DND-41 (cell line): ENCODE measurements around the gene HSPBP1.
"Not testable (repeated sequence)": the region's sequence is repeated elsewhere in the genome, so short reads cannot be mapped to it uniquely, and the experiment has no call there.

Experiments used
- ATAC-seq: fragments of 200-7000 bp; cut with Tn5 transposase; 3 replicates; pipeline ENCODE4 v1.9.1; 2021; ENCODE audit warnings: low read depth; ENCODE audit not compliant: insufficient read depth
- DNase-seq: peaks from one replicate; pipeline ENCODE4 v3.0.0-alpha.2; 2020
- H2AFZ ChIP-seq: 2 replicates; pipeline ENCODE4 v1.6.0; 2012; ENCODE audit warnings: low read depth, low read length
- H3K27ac ChIP-seq: 2 replicates; pipeline ENCODE4 v1.5.1; 2012; ENCODE audit warnings: low read length, inconsistent platforms
- H3K27me3 ChIP-seq: fragments of 200-600 bp; sonication (generic); 2 replicates; pipeline ENCODE4 v1.6.0; 2012; ENCODE audit warnings: low read length, mild to moderate bottlenecking, inconsistent platforms; ENCODE audit not compliant: insufficient read depth, poor library complexity
- H3K36me3 ChIP-seq: 2 replicates; pipeline ENCODE4 v1.5.1; 2012; ENCODE audit warnings: low read length, inconsistent platforms; ENCODE audit not compliant: insufficient read depth
- H3K4me1 ChIP-seq: 2 replicates; pipeline ENCODE4 v1.5.1; 2012; ENCODE audit warnings: mild to moderate bottlenecking, low read length; ENCODE audit not compliant: insufficient read depth
- H3K4me2 ChIP-seq: 2 replicates; pipeline ENCODE4 v1.6.0; 2012; ENCODE audit warnings: mild to moderate bottlenecking, moderate library complexity, low read length, inconsistent platforms; ENCODE audit not compliant: insufficient read depth
- H3K4me3 ChIP-seq, 2 experiments: fragments of 200-600 bp in 1 of 2; shearing (Covaris generic) in 1 of 2; 2 replicates each; pipeline ENCODE4 v1.5.1; 2012 to 2016; ENCODE audit warnings: inconsistent platforms in 2 of 2, low read length in 2 of 2, mild to moderate bottlenecking in 2 of 2, low read depth in 1 of 2, moderate library complexity in 1 of 2
- H3K79me2 ChIP-seq: 2 replicates; pipeline ENCODE4 v1.6.0; 2012; ENCODE audit warnings: low read length, inconsistent platforms; ENCODE audit not compliant: insufficient read depth
- H3K9ac ChIP-seq: 2 replicates; pipeline ENCODE4 v1.6.0; 2012; ENCODE audit warnings: low read depth, mild to moderate bottlenecking, inconsistent platforms, low read length, moderate library complexity
- H3K9me3 ChIP-seq: 2 replicates; pipeline ENCODE4 v1.5.1; 2012; ENCODE audit warnings: low read length, moderate library complexity, mild to moderate bottlenecking, inconsistent platforms; ENCODE audit not compliant: insufficient read depth, severe bottlenecking
- H4K20me1 ChIP-seq: 2 replicates; pipeline ENCODE4 v1.6.0; 2012; ENCODE audit warnings: low read length; ENCODE audit not compliant: insufficient read depth
- CTCF ChIP-seq: IDR thresholded peaks from 2 replicates; pipeline ENCODE4 v1.5.1; 2012; ENCODE audit warnings: borderline replicate concordance, low read length, moderate library complexity, mild to moderate bottlenecking; ENCODE audit not compliant: poor library complexity, severe bottlenecking; ENCODE audit errors: extremely low read depth
- EZH2 ChIP-seq: IDR thresholded peaks from 3 replicates; pipeline ENCODE4 v1.6.1; 2012; ENCODE audit warnings: borderline replicate concordance, low read depth, mild to moderate bottlenecking, moderate library complexity, low read length, inconsistent platforms; ENCODE audit not compliant: severe bottlenecking

HSPBP1 gene

DNA sequence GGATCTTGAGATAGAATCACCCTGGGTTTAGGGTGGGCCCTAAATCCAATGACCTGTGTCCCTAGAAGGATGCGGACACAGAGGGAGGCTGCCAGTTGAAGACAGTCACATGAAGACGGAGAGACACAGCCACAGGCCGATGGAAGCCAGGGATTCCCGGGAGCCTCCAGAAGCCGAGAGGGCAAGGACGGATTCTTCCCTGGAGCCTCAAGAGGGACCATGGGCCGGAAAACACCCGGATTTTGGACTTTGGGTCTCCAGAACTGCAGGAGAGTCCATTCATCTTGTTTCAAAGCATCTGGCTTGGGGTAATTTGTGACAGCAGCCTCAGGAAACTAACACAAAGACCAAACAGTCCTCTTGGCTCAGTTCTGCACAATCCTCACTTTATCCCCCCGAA lies 53.6 kb downstream of the HSPBP1 start:
- Histone ChIP-seq H3K27ac (no peak overlapping the region), H3K27me3 (no peaks in the 10 kb centered on the region), H3K36me3 (peaks cover 58% of the 10 kb centered on the region), H3K4me2 (no peak overlapping the region), H2AFZ (no peak overlapping the region), H4K20me1 (peaks cover 66% of the 10 kb centered on the region), H3K9ac (no peak overlapping the region), H3K9me3 (no peaks in the 10 kb centered on the region), H3K4me3 (no peak overlapping the region), H3K79me2 (no peaks in the 10 kb centered on the region), H3K4me1 (no peaks in the 10 kb centered on the region)
- DNase-seq (no peak), ATAC-seq (no peak)
- TF ChIP-seq CTCF (no peak), EZH2 (no peak)

DNA sequence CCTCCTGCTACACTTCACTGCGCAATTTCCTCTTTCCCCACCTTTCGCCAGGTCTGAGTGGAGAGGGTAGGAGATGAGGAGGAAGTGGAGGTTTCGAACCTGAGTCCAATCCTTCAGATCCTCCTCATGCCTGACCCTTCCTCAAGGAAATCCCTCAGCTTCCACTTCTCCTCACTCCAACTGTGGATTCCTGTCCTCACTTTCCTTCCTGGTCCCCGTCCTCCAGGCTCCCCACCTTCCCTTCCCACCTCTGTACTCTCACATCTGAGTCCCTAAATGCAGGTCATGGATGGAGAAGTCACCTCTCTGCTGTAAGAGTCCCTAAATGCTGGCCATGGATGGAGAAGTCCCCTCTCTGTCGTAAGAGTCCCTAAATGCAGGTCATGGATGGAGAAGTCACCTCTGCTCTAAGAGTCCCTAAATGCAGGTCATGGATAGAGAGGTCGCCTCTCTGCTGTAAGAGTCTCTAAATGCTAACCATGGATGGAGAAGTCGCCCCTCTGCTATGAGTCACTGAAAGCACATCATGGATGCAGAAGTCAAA lies 54.4 kb downstream of the HSPBP1 start:
- no peaks in the 10 kb centered on the region for H3K9me3 ChIP-seq
- peaks cover 64% of the 10 kb centered on the region for H4K20me1 ChIP-seq
- H3K4me2 ChIP-seq = no peak overlapping the region
- no peak overlapping the region for H3K9ac ChIP-seq
- peaks cover 51% of the 10 kb centered on the region for H3K36me3 ChIP-seq
- no peak overlapping the region for H2AFZ ChIP-seq
- H3K27ac ChIP-seq = no peak overlapping the region
- TF ChIP-seq EZH2 (no peak), CTCF (no peak)
- ATAC-seq (no peak), DNase-seq (no peak)
- no peaks in the 10 kb centered on the region for H3K79me2 ChIP-seq
- H3K27me3 ChIP-seq = no peaks in the 10 kb centered on the region
- no peaks in the 10 kb centered on the region for H3K4me1 ChIP-seq
- H3K4me3 ChIP-seq = no peak overlapping the region

- not testable (repeated sequence) for H2AFZ ChIP-seq, H3K27me3 ChIP-seq, H3K4me1 ChIP-seq, H3K27ac ChIP-seq, H3K79me2 ChIP-seq, H3K4me2 ChIP-seq, DNase-seq, H3K9ac ChIP-seq, H3K4me3 ChIP-seq, ATAC-seq, H3K9me3 ChIP-seq
- H3K36me3 ChIP-seq = peaks cover 44% of the 10 kb centered on the region
- peaks cover 61% of the 10 kb centered on the region for H4K20me1 ChIP-seq
Observed at GRCh38 chr19:55224679-55225414, 55.1 kb downstream of the HSPBP1 start.

DNA sequence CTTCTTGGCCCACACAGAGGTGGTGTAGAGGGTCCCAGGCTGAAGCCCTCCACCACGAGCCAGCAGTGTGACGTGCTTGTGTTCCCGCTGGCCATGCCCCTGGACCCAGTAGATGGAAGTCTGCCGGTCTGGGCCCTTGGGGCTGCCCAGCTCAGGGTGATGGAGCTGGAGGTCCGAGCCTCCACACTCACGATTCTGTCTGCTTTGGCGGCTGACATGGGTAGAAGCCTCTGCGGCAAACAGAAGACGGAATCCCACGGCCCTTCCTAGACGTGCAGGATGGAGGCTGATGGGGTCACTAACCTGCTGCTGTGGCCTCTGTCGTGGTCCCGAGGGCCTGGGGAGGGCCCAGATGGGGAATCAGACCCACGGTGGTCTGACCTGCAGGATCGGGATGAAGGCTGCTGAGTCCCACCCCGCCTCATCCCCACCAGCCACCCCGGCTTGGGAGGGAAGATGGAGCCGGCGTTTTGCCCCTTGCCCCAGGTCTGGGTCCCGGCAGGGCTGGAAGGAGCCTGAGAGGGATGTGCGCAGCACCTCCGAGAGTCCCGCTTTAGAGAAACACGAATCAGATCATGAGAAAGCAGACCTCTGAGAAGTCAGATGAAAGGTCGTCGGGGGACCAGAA lies 55.8 kb downstream of the HSPBP1 start:
- H3K79me2 ChIP-seq = no peaks in the 10 kb centered on the region
- TF ChIP-seq EZH2 (no peak), CTCF (no peak)

More for the DNA sequence above, 55.8 kb downstream of the HSPBP1 start:
- H3K9me3 ChIP-seq = no peaks in the 10 kb centered on the region
- peaks cover 37% of the 10 kb centered on the region for H3K36me3 ChIP-seq
- H3K4me1 ChIP-seq = no peaks in the 10 kb centered on the region
- no peak overlapping the region for H3K4me2 ChIP-seq
- H3K27ac ChIP-seq = no peak overlapping the region
- ATAC-seq = no peak
- peaks cover 55% of the 10 kb centered on the region for H4K20me1 ChIP-seq
- no peak for DNase-seq
- no peak overlapping the region for H3K9ac ChIP-seq
- H2AFZ ChIP-seq = no peak overlapping the region
- H3K4me3 ChIP-seq = no peak overlapping the region
- no peaks in the 10 kb centered on the region for H3K27me3 ChIP-seq
